Measurements from ENCODE around the gene BOC.

The BOC gene

GRCh38 chr3:113271189-113271588 is 59.8 kb downstream of the BOC start:
- DNase-seq, result no peak

GRCh38 chr3:113271594-113272384 is 60.4 kb downstream of the BOC start:
- no peak for DNase-seq

GRCh38 chr3:113272385-113272779 is 61.0 kb downstream of the BOC start:
- DNase-seq, result no peak

- no peak for DNase-seq
These were observed 61.7 kb downstream of the BOC start for GRCh38 chr3:113273011-113273410.

GRCh38 chr3:113273604-113274378 is 62.4 kb downstream of the BOC start:
- DNase-seq, result no peak

GRCh38 chr3:113274425-113275257 is 63.3 kb downstream of the BOC start:
- no peak for DNase-seq

- no peak for DNase-seq
These were observed 63.9 kb downstream of the BOC start for GRCh38 chr3:113275258-113275556.

GRCh38 chr3:113275583-113275928 is 64.2 kb downstream of the BOC start:
- no peak for DNase-seq

- DNase-seq, result no peak
These were observed 64.8 kb downstream of the BOC start for GRCh38 chr3:113275929-113276750.

- no peak for DNase-seq
These were observed 65.4 kb downstream of the BOC start for GRCh38 chr3:113276751-113277080.

GRCh38 chr3:113277414-113277813 is 66.1 kb downstream of the BOC start:
- no peak for DNase-seq

- no peak for DNase-seq
These were observed 66.7 kb downstream of the BOC start for GRCh38 chr3:113277941-113278598.

- DNase-seq, result no peak
These were observed 67.2 kb downstream of the BOC start for GRCh38 chr3:113278599-113278955.

GRCh38 chr3:113279686-113280085 is 68.3 kb downstream of the BOC start:
- no peak for DNase-seq

GRCh38 chr3:113283306-113283705 is 71.9 kb downstream of the BOC start:
- DNase-seq, result no peak

GRCh38 chr3:113284453-113285050 is 73.2 kb downstream of the BOC start:
- no peak for DNase-seq

- no peak for DNase-seq
These were observed 73.9 kb downstream of the BOC start for GRCh38 chr3:113285226-113285625.

- DNase-seq, result no peak
These were observed 74.4 kb downstream of the BOC start for GRCh38 chr3:113285741-113286140.

GRCh38 chr3:113286524-113286923 is 75.2 kb downstream of the BOC start:
- DNase-seq, result no peak

- DNase-seq, result no peak
These were observed 75.9 kb downstream of the BOC start for GRCh38 chr3:113287111-113287802.

Data from CD4-positive, alpha-beta T cell treated with Interleukin-12 subunit alpha and Interleukin-12 subunit beta, for 1 hour (primary cell).